ENCODE data around the gene REELD1. TPM values are rescaled to one million over a fixed set of nuclear protein-coding genes. Genes with fewer than 3 reads are reported as not detected.

The REELD1 gene
- polyA plus RNA-seq: 1 to 10 TPM in 1 of 3 donors, under 1 TPM in 2; 0.10 to 1.3 (median 0.24) TPM

- H3K27ac ChIP-seq (ENCODE audit: low read depth, low read length): no peak within 1 kb of the TSS
- WGBS, 3 donors: 71 to 92% (median 90%) methylated on average over 5 of the region's 5 CpGs
Measured at GRCh38 chr4:146214238-146214637, at the start of gene REELD1. Gene REELD1, plus strand, starts transcription at chr4:146214538. Its CDS starts 2,415 bp downstream, at chr4:146216953.

DNA sequence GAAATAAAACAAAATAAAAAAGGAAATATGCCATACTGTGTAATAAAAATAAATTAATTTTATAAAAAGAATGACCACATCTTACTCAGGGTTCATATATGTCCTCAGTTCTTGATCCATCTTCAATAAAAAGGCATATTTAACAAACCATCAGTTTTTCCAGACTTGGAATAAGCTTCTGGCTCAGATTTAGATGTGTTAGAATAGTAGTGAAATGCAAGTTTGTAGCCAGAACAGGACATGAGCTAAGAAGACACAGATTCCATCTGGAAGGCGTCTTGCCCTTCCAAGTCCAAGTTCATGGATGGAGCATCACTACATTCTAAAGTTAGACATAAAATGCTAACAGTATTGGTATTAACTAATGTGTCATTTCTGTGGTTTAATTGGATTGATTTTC is 49.1 kb upstream of the REELD1 start:
- WGBS, 3 donors: 68 to 76% (median 71%) methylated on average over 1 of the region's 1 CpG

DNA sequence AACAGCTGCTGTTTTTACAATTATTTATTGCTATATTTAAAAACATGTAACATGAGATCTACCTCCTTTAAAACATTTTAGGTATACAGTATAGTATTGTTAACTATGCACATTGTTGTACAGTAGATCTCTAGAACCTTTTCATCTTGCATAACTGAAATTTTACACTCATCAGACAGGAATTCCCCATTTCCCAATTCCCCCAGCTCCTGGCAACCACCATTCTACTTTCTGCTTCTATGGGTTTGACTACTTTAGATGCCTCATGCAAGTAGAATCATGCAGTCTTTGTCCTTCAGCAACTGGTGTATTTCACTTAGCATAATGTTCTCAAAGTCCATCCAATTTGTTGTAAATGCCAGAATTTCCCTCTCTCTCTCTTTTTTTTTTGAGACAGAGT is 48.5 kb upstream of the REELD1 start:
- no peak overlapping the region for H3K27ac ChIP-seq (ENCODE audit: low read depth, low read length)

More for the DNA sequence above, 49.1 kb upstream of the REELD1 start:
- no peak overlapping the region for H3K27ac ChIP-seq (ENCODE audit: low read depth, low read length)

DNA sequence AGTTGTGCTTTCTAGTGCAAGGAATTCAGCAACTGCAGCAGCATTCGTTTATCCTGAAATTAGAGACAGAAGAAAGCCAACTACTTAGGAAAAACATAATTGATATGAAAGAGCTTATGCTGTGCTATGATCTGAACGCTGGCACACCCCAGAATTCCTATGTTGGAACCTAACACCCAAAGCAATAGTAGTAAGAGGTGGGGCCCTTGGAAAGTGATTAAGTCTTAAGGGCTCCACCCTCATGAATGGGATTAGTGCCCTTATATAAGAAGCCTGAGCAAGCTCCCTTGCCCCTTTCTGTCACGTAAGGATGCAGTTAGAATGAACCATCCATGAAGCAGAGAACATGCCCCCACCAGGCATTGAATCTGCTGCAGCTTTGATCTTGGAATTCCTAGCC is 44.2 kb upstream of the REELD1 start:
- WGBS, 3 donors: 85 to 89% (median 87%) methylated on average over 3 of the region's 3 CpGs

GRCh38 chr4:146175541-146176453 is 38.5 kb upstream of the REELD1 start, which contains the start of gene LSM6:
Gene LSM6, plus strand, starts transcription at chr4:146175718. Its CDS starts 7,204 bp downstream, at chr4:146182922.
- H3K27ac ChIP-seq (ENCODE audit: low read depth, low read length): no peak within 1 kb of the TSS
- 0 to 1% (median 1%) methylated on average over 65 to 75 of the region's 75 CpGs for WGBS, 3 donors

More for the DNA sequence above, 44.2 kb upstream of the REELD1 start:
- no peak overlapping the region for H3K27ac ChIP-seq (ENCODE audit: low read depth, low read length)

DNA sequence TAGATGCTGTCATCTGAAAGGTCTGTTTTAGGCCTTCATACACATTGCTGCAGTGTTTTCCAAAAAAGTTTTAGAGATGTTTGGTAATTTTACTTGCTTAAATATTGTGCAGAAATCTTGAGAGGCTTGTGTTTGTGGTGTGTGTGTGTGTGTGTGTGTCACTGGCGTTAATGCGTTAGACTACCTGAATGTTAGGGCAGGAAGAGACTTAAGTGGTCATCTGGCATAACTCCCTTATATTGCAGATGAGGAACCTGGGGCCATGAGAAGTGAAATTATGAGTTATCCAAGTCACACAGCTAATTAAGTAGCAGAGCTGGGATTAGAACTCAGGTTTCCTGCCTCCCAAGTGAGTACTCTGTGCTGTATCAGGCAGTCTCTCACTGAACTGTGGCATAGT is 37.4 kb upstream of the REELD1 start:
- whole genome bisulfite sequencing, 3 donors: 53 to 75% (median 74%) methylated on average over 2 of the region's 2 CpGs
- H3K27ac ChIP-seq (ENCODE audit: low read depth, low read length): no peak overlapping the region

DNA sequence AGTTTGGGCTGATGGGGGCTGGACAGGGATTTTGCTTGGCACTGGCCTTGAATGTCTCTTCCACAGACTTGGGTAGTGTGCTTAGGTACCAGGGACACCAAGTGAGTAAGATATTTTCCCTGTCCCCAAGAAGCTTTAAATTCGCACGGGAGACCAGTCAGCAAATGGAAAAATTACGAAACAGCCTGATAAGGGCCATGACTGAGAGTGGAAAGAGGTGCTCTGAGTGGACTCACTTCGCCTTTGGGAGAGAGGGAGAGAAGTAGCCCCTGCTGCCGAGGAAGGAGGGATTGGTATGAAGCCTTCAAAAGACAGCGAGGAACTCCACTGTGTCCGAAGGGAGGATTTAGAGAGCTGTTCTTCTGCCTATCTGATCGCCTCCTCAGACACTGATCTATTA is 36.2 kb upstream of the REELD1 start:
- WGBS, 3 donors: 72 to 84% (median 79%) methylated on average over 8 of the region's 8 CpGs
- H3K27ac ChIP-seq (ENCODE audit: low read depth, low read length): no peak overlapping the region

GRCh38 chr4:146179784-146180370 is 34.5 kb upstream of the REELD1 start:
- WGBS, 3 donors: 42 to 72% (median 66%) methylated on average over 7 of the region's 7 CpGs
- H3K27ac ChIP-seq (ENCODE audit: low read depth, low read length): no peak overlapping the region

- WGBS, 3 donors: 59 to 97% (median 96%) methylated on average over 3 of the region's 3 CpGs
- H3K27ac ChIP-seq (ENCODE audit: low read depth, low read length): no peak overlapping the region
Measured at GRCh38 chr4:146182443-146182842, 31.9 kb upstream of the REELD1 start.

GRCh38 chr4:146183209-146183608 is 31.1 kb upstream of the REELD1 start:
- no peak overlapping the region for H3K27ac ChIP-seq (ENCODE audit: low read depth, low read length)

DNA sequence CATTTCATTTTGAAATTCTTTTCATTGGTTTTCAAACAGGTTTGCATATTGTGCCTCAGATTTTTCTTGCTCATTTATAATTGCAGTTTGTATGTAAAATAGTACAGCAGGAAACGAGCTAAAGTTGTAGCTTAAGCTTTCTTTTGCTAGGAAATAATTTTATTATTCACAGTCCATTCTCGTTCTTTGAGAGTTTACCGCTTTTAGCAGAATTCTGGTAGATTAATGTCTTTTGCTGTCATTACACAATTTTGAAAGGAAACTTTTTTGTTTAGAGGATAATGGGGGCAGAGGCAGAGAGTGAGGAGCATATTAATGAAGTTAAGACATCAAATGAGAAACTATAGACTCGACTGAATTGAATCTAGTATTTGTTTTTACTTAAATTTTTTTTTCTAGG is 28.3 kb upstream of the REELD1 start:
- 87 to 92% (median 91%) methylated on average over 4 of the region's 4 CpGs for WGBS, 3 donors
- no peak overlapping the region for H3K27ac ChIP-seq (ENCODE audit: low read depth, low read length)

More at GRCh38 chr4:146183209-146183608, 31.1 kb upstream of the REELD1 start:
- 87 to 92% (median 89%) methylated on average over 2 of the region's 2 CpGs for WGBS, 3 donors

- 63 to 81% (median 64%) methylated on average over 3 of the region's 3 CpGs for WGBS, 3 donors
- no peak overlapping the region for H3K27ac ChIP-seq (ENCODE audit: low read depth, low read length)
Measured at GRCh38 chr4:146186596-146186995, 27.7 kb upstream of the REELD1 start.

- no peak overlapping the region for H3K27ac ChIP-seq (ENCODE audit: low read depth, low read length)
- 53 to 73% (median 68%) methylated on average over 2 of the region's 2 CpGs for WGBS, 3 donors
Measured at GRCh38 chr4:146190456-146190855, 23.9 kb upstream of the REELD1 start.

DNA sequence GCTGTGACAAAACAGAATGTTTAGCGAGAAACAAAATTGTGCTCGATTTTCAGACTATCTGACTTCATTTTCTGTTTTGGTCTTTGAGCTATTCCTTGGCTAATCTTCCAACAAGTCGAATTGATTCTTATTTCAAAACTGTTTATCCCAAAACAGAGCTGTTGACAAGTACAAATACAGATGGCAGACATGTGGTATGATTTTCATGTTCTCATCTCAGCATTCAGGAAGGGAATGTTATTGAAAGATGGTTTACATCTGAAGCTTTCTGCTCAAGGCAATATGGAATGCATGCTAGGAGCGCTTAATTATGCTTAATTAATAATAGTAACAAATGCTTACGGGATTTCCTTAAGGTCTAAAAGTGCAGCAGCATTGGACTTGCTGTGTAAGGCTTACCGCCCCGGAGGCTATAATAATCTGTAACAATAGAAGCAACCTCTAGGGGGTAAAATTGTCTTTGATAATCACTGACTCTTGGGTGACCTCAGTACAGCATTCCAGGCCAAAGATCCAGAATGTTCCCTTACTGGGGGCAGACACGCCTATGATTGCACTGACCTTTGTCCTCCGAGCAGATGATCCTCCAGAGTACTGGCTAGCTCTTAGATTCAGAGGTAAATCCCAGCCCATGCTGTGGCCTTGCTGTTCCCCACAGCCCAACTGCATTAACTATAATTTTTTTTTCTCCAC is 22.4 kb upstream of the REELD1 start:
- WGBS, 3 donors: 49 to 82% (median 59%) methylated on average over 9 of the region's 9 CpGs
- H3K27ac ChIP-seq (ENCODE audit: low read depth, low read length): peak overlapping the region; percentile 42

GRCh38 chr4:146193628-146194027 is 20.7 kb upstream of the REELD1 start:
- WGBS, 3 donors: 84 to 91% (median 89%) methylated on average over 5 of the region's 5 CpGs
- H3K27ac ChIP-seq (ENCODE audit: low read depth, low read length): no peak overlapping the region

GRCh38 chr4:146194212-146194611 is 20.1 kb upstream of the REELD1 start:
- H3K27ac ChIP-seq (ENCODE audit: low read depth, low read length): no peak overlapping the region

DNA sequence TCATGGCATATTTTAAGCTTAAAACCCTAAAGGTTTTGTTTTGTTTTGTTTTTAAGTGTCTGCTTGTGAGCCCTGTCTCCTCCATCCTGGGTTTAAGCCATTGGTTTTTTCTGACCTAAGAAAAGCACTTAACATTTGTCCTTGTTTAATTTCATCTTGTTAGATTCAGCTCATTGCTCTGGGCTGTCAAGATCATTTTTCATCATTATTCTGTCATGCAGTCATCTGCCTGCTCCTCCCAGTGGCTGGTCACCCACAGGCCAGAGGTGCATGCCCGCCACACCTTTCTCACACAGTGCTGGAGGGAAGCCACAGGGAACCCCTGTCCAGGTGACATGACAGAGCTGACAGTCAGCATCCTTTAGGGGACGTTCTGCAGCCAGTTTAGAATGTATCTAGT is 11.7 kb upstream of the REELD1 start:
- WGBS, 3 donors: 71 to 77% (median 77%) methylated on average over 2 of the region's 2 CpGs
- H3K27ac ChIP-seq (ENCODE audit: low read depth, low read length): no peak overlapping the region

DNA sequence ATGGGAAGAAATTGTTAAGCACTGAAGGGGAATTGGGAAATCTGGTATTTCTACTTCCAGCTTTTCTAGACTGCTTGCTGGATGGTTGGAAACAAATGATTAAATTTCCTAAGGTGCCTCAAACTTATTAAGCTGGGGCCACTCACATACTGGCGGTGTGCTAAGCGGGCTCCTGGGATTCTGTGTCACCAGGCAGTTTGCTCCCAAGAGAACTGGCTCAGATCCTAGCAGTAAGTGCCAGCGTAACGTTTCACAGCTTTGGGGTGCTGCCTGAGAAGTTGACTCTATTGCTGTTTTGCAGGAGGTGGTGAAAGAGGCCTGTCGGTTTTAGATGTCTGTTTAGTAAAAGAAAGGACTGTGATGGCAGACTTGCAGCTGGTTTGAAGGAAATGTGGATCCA is 6.9 kb upstream of the REELD1 start:
- WGBS, 3 donors: 73 to 81% (median 78%) methylated on average over 5 of the region's 5 CpGs
- H3K27ac ChIP-seq (ENCODE audit: low read depth, low read length): no peak overlapping the region

DNA sequence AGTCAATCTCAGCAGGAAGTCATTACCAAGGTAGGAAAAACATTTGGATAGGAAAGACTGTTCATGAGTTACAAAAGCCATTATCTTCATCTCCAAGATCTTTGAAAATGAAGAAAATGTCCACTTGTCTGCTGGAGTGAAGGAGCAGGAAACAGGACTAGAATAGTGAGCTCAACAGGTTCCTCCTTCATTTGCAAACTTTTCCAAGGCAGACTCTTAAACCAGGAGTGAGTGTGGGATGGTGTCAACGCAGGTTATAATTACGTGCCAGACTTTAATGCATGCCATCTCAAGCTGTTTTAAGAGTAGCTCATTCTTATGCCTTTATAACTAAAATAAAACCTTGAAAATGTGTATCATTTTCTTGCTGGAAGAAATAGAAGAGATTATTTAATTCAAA is 3.4 kb upstream of the REELD1 start:
- WGBS, 3 donors: 67 to 79% (median 70%) methylated on average over 2 of the region's 2 CpGs
- H3K27ac ChIP-seq (ENCODE audit: low read depth, low read length): no peak overlapping the region
